ENCODE results near the gene CDH12. TPM values are rescaled to one million over a fixed set of nuclear protein-coding genes. Genes with fewer than 3 reads are reported as not detected.
"Not testable (repeated sequence)": the region's sequence is repeated elsewhere in the genome, so short reads cannot be mapped to it uniquely, and the experiment has no call there.

Gene CDH12
- polyA plus RNA-seq (ENCODE audit: insufficient read length) = 0.40 TPM

DNA sequence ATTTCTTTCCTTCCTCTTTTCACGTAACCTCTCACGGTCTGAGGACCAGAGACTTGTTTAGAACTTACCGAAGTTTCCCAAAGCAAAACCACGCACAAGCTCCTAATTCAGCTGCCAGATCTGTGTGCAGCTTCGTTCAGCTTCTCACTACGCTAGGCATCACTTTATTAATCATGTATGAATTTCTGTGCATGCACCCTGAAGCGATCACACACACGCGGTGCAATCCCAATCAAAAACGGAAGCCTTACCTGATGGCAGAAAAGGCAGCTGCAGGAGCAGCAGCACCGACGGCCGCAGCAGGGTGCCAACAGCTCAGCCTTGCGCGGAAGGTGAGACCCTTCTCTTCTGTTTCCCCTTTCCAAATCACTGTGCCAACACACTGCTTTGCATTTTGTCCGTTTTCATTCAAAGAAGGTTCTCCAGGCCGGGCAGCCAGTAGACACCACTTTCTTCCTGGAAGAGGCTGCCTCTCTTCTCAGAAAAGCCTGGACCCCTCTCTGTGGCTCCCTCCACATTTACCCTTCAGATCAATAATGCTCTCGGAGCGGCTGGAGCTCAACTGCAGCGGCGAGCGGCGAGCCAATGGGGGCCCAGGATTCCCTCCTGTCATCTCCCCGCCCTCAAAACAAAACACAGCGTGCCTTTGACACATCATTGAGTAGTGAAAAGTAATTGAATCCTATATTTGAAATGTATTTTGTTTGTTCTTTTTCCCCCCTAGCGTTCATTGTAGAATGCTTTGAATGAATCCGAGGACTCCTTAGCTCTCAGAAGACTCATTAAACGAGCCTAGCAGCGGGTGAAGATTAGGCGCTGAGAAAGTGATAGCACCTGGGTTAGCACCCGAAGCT, at the start of gene CDH12:
CDH12 (minus strand) TSS at position 538 of the 854 bp plus-strand sequence.
- DNase-seq = no peak

DNA sequence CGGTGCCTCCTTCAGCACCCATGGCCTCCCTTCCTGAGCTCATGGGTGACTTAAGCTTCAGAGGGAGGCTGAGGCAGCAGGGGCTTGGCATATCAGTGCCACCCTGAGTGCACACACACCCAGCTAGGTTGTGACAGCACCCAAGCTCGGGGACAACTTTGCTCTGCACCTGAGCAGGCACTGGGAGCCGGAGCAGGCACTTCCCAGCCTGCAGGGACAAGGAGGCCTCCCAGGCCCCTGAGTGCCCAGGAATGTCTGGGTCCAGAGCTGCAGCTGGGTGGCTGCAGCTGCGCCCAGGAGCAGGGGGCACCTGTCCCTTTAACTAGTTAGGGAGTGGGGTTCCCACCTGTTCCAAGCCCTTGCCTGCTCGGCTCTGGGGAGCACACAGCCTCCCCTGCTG, 48.7 kb upstream of the CDH12 start:
- no peak for DNase-seq

DNA sequence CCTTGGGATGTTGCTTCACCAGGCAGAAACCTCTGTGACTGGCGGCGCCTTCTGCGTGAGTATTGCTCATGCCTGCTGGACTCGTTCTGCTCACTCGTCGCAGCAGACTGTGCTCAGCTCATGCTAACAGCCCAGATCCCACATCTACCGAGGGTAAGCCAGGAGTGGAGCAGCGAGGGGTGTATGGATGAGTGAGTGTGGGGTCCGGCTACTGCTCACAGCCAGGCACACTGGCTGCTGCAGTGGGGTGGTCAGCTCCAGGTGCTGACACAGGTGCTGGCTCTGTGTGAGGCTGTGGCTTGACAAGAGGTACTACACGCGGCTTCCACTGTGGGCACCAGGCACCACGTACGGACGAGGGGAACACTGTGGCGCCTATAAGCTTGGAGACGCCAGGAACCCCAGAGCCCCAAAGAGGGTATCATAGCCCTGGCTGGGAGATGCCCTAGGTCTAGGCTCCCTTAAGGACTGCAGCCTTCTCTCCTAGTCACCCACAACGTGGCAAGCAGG, 47.7 kb upstream of the CDH12 start:
- DNase-seq = no peak

DNA sequence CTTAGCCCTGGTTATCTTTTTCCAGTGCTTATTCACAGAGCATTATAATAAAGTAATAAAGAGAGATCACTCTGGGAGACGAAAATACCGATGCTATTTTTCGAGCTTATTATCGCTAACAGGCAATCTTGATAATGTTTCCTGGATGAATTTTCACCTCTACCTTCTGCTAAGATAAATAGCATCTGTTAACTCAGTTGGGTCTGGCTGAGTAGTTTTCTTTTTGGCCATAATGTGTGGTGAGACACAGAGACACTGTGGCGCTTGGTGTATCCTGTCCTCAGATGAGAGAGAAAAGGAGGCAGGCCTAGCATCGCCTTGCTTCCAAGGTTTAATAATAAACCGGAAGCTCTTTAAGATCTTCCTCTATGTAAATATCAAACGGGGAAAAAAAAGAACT, 46.2 kb upstream of the CDH12 start:
- DNase-seq = no peak

DNA sequence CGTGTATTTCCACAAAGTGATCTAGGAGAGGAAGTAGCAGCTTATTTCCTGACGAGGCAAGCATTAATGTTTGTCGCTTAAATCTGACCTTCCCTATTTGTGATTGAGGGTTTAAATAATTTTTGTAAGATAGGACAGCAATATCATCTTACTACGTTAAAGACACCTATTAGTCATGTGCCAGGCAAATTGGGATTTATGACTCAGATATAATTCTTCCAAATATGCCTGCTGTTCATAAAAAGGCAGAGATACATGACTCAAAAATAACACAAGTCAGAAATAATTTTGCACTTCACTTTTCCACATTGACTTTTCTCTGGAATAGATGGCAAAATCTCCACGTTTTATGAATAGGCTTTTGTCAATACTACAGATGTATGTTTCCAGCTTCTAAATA, 43.0 kb upstream of the CDH12 start:
- DNase-seq = no peak

DNA sequence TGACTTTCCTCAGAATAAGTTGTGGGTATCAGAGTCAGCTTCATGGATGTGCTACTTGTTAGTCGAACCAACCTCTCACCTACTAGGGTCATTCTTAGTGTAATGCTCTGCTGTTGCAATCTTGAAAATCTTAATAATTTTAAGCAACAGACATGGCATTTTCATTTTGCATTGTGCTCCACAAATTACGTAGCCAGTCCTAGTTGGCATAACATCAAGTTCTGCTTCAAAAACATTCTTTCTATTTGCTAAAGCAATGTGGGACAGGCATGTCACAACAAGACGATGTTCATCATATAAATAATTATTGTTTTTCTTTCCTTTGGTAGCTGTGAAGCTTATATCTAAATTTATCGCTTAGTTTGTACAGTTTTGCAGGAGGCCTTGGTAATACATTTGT, 39.3 kb upstream of the CDH12 start:
- DNase-seq = no peak

DNA sequence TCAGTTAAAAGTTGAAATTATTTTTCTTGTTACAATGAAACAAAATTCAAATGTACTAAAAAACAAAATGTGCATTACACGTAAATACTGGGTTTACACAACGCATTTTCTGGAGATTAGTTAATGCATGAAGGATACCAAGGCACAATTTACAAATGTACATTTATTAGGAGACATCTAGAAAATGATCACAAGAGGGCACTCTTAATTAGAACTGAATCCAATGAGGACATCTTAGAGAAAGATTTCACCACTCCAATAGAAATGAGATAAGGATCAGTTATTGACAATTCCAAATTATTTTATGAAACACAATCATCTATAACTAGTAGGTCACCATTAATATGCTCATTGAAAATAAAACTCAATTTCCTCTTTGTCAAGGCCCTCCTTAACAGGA, 36.6 kb upstream of the CDH12 start:
- DNase-seq = no peak

DNA sequence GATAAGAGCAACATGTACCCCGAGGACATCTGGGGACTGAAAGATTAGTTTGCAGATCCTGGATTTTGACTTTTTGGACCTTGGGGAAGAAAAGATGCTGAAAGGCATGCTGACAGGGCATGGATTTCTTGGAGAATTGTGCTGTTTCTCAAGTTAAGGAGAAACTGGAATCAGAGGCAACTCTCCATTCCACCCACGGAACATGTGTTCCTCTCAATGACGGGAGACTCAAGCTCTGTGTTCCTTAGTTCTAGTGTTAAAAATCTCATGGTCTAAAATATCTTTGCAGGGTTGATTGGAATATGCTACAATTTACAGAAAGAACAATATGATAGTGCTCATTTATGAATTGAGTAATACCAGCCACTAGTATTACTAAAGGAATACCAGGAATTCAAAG, 34.4 kb upstream of the CDH12 start:
- no peak for DNase-seq

DNA sequence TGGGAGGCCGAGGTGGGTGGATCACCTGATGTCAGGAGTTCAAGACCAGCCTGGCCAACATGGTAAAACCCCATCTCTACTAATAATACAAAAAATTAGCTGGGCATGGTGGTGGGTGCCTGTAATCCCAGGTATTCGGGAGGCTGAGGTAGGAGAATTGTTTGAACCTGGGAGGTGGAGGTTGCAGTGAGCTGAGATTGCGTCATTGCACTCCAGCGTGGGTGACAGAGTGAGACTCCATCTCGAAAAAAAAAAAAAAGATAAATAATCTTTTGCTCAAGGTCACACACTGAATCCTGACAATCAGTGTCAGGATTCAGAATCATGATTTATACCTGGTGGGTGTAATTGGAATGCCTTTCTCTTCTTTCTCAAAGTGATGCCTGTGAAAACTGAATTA, 5.8 kb upstream of the CDH12 start:
- DNase-seq = not testable (repeated sequence)

DNA sequence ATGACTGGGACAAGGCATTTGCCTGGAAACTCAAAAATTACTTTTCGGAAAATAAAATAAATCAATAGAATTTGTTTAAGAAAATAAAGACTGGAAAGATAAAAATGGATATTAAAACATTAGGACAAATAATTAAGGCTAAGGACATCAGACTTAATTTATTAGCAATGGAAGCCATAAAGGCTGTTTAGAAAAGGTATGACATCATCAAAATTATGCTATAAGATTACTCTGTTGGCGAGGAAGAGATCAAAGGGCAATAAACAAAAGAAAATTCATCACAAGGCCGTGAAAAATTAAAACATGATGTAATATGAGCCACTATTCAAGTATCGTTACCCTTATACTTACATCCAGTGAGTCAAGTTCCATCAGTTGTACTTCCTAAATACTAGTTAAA, 2.7 kb upstream of the CDH12 start:
- no peak for DNase-seq

DNA sequence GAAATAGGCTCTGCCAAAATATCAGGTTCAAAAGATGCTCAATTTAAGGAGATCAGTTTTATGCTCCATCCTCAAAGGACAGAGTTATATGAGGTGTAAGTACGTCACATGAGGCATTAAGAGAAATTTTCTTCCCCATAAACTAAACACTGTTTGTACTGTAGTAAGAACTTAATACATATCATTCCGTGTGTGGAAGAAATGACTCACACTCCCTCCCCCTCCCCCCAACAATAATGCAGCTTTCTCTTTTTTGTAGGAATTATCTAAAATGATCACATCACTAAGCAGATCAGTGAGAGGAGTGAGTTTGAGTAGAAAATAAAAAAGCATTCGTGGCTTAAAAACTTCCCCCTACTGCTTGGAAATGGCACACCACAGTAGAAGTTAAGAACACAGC, 2.2 kb downstream of the CDH12 start:
- DNase-seq = no peak

DNA sequence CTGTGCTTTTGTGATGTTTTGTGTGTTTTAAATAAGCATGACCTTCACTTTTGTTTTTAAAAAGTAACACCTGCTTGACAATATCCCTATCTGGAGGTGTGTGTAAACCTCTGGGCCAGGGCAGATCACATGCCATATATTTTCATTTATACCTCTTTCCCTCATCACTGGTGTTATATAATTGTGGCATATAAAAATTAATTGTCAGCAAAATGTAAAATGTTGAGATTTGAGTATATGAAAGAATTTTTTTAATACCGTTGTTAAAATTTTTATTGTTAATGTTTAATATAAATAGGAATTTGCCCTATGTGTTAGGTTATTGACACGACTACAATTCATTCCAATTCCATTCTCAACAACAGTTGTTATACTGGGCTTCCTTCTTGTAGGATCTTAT, 6.5 kb downstream of the CDH12 start:
- no peak for DNase-seq

DNA sequence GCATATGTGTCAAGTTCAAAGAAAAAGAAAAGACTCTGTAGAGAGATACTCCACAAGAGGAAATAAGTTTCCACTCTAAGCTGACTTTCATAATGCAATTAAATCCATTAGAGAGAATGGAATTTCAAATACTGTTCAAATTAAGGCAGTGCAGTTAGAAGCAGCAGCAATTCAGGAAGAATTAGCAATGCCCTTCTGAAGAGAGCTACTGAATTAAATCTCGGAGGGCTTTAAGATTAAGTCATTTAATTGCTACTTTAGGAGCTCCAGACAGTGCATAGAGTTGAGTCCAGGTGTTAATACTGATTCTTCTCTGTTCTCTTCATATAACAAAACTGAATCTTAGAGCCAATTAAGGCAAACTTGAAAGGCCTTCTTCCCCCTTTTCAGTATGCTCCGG, 8.5 kb downstream of the CDH12 start:
- no peak for DNase-seq

DNA sequence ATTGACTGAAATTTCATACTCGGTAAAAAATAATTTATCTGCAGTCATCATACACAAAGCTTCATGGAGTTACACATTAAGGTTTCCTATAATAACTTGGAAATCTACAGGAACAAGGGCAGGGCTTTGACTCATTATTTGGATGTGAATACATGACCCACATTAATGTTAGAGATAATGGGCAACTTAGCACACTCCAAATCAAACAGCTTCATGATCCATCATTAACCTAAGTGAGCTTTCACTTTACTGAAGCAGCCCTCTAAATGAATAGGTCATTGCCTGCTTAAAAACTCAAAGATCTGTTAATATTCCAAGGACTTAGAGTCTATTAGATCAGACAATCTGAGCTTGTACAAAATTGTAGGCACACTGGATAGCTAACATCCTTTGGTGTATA, 9.0 kb downstream of the CDH12 start:
- DNase-seq = no peak

DNA sequence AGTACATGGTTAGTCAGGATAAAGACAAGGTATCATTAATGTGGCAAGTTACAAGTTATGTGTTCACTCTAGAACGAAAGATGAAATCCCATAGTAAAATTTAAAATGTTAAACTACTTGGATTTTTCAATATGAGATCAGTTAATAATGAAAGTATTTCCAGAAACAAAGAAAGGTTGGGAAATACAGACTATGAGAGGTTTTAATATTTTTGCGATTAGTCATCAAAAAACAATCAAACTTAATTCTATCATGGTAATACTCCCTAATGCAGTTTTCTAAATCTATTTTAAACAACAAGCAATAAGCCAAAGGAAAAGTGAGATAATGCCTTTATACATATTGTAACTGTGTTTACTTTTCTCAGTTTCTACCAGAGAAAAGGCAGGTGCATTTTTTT, 10.6 kb downstream of the CDH12 start:
- DNase-seq = no peak

DNA sequence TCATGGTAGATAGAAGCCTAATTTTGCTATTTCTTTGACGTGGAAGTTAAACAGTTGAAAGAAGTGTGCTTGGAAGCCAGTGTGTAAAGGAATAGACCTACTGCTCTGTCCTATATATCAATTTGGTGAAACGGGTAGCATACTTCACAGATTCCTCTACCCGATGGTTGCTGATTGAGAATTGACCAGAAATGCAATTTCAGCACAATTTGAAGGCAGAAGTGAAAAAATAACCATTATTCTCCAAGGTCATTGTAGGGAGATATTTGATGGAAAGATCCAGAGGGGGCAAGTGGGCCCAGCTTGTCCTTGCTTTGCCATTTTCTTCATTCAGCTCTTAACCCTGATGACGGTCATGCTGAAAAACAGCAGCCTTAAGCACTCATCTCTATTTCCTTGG, 15.3 kb downstream of the CDH12 start:
- DNase-seq = no peak

DNA sequence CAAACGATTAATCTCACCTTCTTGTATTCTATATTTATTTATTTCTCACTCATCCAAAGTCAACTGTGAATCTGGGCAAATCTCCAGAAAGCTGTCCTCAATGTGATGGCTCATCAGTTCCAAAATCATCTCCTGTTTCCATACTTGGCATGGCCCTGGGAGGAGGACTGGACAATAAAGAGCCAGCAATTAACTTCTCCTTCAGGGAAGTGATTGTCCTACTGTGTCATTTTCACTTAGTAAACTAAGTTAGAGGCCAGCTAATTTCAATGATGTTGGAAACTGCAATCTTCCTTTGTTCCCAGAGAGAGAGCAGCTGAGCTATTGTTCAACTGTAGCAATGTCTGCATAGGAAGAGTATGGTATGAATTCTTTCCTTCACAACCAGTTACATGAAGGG, 17.5 kb downstream of the CDH12 start:
- no peak for DNase-seq

DNA sequence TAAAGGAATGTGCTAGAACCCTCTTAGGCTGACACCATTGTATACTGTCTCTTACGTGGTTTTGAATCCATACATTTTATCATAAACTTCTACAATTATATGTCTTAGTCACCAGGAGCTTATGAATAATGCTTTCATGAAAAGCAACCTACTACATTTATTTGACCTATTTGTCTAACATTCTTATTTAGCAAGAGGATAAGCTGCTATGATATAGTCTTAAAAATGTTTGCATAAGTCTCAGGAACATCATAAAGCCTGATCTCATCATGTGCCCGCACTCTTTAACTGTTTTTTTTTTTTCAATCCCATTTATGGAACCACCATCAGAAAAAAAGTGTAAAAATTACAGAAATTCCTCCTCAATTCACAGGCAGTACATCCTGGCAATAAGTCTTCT, 59.7 kb downstream of the CDH12 start:
- no peak for DNase-seq

DNA sequence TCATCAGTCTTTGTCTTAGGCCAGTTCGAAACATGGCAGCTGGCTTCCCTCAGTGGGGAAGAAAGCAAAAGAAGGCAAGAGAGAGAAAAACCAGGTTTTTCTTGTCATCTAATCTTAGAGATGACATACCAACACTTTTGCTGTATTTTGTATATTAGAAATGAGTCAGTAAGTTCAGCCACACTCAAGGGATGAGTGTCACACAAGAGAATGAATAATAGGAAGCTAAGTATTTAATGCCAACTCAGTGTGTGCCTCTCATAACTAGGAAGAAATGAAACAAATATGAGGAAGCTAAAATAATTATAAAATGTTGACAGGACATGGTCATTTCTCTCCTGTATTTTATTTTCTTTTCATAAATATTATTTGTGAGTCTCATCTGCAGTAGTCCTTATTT, 65.3 kb downstream of the CDH12 start:
- DNase-seq = no peak

DNA sequence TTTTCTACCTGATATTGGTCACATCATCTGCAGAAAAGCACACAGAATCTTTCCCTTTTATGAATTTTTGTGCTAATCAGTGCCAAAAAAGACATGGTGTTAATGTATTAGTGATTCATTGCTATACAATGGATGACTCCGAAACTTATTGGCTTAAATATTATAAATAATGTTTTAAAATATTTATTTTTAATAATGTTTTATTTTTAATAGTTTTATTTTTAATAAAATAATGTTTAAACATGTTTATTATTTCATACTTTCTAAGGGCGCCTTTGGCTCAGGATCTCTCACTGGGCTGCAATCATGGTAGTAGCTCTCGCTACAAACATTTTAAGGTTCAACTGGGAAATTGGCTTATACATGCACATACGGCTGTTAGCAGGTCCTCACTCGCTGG, 65.7 kb downstream of the CDH12 start:
- DNase-seq = no peak

DNA sequence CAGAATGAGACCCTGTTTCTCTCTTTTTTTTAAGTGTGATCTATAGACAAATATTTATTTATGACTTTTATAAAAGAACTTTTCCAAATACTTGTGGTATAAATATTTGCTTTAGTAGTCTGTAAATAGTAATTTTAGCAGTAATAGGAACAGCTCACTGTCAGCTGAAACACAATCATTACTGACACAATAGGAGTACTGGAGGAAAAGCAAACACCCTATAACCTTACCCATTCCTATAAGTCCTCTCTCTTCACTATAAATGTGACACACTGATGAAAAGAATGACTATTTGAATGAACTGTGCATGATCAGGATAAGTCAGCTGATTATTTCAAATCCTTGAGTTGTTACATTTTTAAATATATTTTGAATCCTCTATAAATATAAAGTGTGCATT, 72.4 kb downstream of the CDH12 start:
- DNase-seq = no peak

DNA sequence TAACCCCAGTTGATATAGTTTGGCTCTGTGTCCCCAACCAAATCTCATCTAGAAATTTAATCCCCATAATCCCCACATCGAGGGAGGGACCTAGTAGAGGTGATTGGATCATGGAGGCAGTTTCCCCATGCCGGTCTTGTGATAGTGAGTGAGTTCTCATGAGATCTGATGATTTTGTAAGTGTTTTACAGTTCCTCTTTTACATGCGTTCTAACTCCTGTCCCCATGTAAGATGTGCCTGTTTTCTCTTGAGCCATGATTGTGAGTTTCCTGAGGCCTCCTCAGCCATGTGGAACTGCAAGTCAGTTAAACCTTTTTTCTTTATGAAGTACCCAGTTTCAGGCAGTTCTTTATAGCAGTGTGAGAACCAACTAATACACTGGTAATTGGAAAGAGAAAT, 73.6 kb downstream of the CDH12 start:
- no peak for DNase-seq

DNA sequence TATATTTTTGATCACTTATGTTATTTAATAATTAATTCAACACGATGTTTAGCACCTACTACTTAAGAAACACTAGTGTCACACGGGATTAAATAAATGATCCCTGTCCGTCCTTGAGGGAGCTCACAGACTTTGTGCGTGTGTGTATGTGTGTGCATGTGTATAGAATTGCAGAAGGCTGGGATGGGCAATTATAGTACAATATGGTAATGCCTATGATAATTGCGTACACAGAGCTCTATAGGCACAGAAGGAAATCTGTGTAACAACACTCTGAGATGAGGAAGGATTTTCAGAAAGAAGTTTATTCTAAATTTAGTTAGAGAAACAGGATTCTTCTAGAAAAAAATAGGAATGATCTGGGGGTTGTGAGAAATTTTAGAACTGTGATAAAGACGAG, 76.9 kb downstream of the CDH12 start:
- no peak for DNase-seq

DNA sequence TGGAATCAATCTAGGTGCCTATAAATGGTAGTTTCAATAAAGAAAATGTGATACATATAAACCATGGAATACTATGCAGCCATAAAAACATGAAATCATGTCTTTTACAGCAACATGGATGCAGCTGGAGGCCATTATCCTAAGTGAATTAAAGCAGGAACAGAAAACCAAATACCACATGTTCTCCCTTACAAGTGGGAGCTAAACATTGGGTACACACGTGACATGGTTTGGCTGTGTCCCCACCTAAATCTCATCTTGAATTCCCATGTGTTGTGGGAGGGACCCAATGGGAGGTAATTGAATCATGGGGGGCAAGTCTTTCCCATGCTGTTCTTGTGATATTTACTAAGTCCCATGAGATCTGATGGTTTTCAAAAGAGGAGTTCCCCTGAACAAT, 78.9 kb downstream of the CDH12 start:
- DNase-seq = not testable (repeated sequence)

DNA sequence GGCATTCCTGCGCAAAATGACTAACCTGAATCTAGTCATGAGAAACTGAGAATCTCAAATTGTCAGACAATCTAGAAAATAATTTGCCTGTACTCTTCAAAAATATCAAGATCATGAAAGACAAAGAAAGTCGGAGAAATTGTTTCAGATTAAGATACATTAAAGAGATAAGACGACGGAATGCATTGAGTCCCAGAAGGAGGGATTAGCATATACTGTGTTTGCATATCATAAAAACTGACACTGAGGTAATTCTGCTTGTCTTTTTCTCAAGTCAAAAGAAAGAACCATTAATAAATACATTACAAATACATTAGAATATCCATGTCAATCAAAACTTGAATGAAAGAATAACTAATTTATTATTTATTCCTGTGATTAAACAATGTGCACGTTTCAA, 88.4 kb downstream of the CDH12 start:
- DNase-seq = no peak
